IPS-18a (cell line): ENCODE measurements around the gene CDC6.

Source experiments
- H3K27ac ChIP-seq: one replicate; pipeline ENCODE4 v1.5.1; 2013; ENCODE audit warnings: low read length
- H3K27me3 ChIP-seq: one replicate; pipeline ENCODE4 v1.6.1; 2013; ENCODE audit warnings: mild to moderate bottlenecking, low read length; ENCODE audit not compliant: control insufficient read depth, insufficient read depth
- H3K36me3 ChIP-seq: one replicate; pipeline ENCODE4 v1.6.1; 2013; ENCODE audit warnings: low read depth, low read length; ENCODE audit not compliant: control insufficient read depth
- H3K4me1 ChIP-seq: one replicate; pipeline ENCODE4 v1.6.1; 2013; ENCODE audit warnings: low read depth, low read length; ENCODE audit not compliant: control insufficient read depth
- H3K4me3 ChIP-seq: one replicate; pipeline ENCODE4 v1.5.1; 2013; ENCODE audit warnings: low read length
- H3K9ac ChIP-seq: one replicate; pipeline ENCODE4 v1.6.1; 2013; ENCODE audit warnings: mild to moderate bottlenecking, low read length, moderate library complexity
- H3K9me3 ChIP-seq: one replicate; pipeline ENCODE4 v1.6.1; 2013; ENCODE audit warnings: low read depth, low read length; ENCODE audit not compliant: control insufficient read depth

The CDC6 gene

GRCh38 chr17:40327735-40328385 is 40.2 kb downstream of the CDC6 start:
- Histone ChIP-seq H3K4me3 (no peak overlapping the region), H3K27me3 (no peaks in the 10 kb centered on the region), H3K27ac (no peak overlapping the region), H3K9ac (no peak overlapping the region), H3K4me1 (peaks cover 5% of the 10 kb centered on the region), H3K36me3 (no peaks in the 10 kb centered on the region), H3K9me3 (no peaks in the 10 kb centered on the region)

GRCh38 chr17:40328386-40328766 is 40.7 kb downstream of the CDC6 start:
- Histone ChIP-seq H3K36me3 (no peaks in the 10 kb centered on the region), H3K4me1 (no peaks in the 10 kb centered on the region), H3K27ac (no peak overlapping the region), H3K9ac (no peak overlapping the region), H3K4me3 (no peak overlapping the region), H3K9me3 (no peaks in the 10 kb centered on the region), H3K27me3 (no peaks in the 10 kb centered on the region)

GRCh38 chr17:40329839-40330794 is 42.4 kb downstream of the CDC6 start:
- no peak overlapping the region for H3K9ac ChIP-seq
- no peaks in the 10 kb centered on the region for H3K4me1 ChIP-seq

GRCh38 chr17:40330850-40331470 is 43.3 kb downstream of the CDC6 start:
- H3K27me3 ChIP-seq: peaks cover 21% of the 10 kb centered on the region
- no peaks in the 10 kb centered on the region for H3K4me1 ChIP-seq
- H3K9me3 ChIP-seq: no peaks in the 10 kb centered on the region
- no peaks in the 10 kb centered on the region for H3K36me3 ChIP-seq
- H3K27ac ChIP-seq: no peak overlapping the region
- H3K4me3 ChIP-seq: no peak overlapping the region
- H3K9ac ChIP-seq: no peak overlapping the region

More at GRCh38 chr17:40329839-40330794, 42.4 kb downstream of the CDC6 start:
- Histone ChIP-seq H3K36me3 (no peaks in the 10 kb centered on the region), H3K27me3 (peaks cover 12% of the 10 kb centered on the region), H3K9me3 (no peaks in the 10 kb centered on the region), H3K27ac (no peak overlapping the region), H3K4me3 (no peak overlapping the region)

GRCh38 chr17:40331743-40332641 is 44.3 kb downstream of the CDC6 start:
- Histone ChIP-seq H3K4me1 (no peaks in the 10 kb centered on the region), H3K27me3 (peaks cover 26% of the 10 kb centered on the region), H3K4me3 (no peak overlapping the region), H3K27ac (no peak overlapping the region), H3K36me3 (no peaks in the 10 kb centered on the region), H3K9me3 (no peaks in the 10 kb centered on the region), H3K9ac (no peak overlapping the region)

GRCh38 chr17:40333781-40334448 is 46.2 kb downstream of the CDC6 start:
- Histone ChIP-seq H3K4me1 (no peaks in the 10 kb centered on the region), H3K9ac (no peak overlapping the region), H3K27ac (no peak overlapping the region), H3K27me3 (peaks cover 46% of the 10 kb centered on the region), H3K4me3 (no peak overlapping the region), H3K9me3 (no peaks in the 10 kb centered on the region), H3K36me3 (no peaks in the 10 kb centered on the region)

GRCh38 chr17:40335620-40336019 is 47.9 kb downstream of the CDC6 start:
- Histone ChIP-seq H3K27ac (no peak overlapping the region), H3K9me3 (no peaks in the 10 kb centered on the region), H3K36me3 (no peaks in the 10 kb centered on the region), H3K4me1 (no peaks in the 10 kb centered on the region), H3K9ac (no peak overlapping the region), H3K4me3 (no peak overlapping the region), H3K27me3 (peaks cover 63% of the 10 kb centered on the region)

- Histone ChIP-seq H3K27me3 (peaks cover 73% of the 10 kb centered on the region), H3K9ac (no peak overlapping the region), H3K36me3 (no peaks in the 10 kb centered on the region), H3K27ac (no peak overlapping the region), H3K9me3 (no peaks in the 10 kb centered on the region), H3K4me3 (no peak overlapping the region), H3K4me1 (no peaks in the 10 kb centered on the region)
Measured at GRCh38 chr17:40337351-40337750, 49.7 kb downstream of the CDC6 start.

GRCh38 chr17:40338058-40338457 is 50.4 kb downstream of the CDC6 start:
- Histone ChIP-seq H3K27ac (no peak overlapping the region), H3K4me1 (peaks cover 5% of the 10 kb centered on the region), H3K36me3 (no peaks in the 10 kb centered on the region), H3K9me3 (no peaks in the 10 kb centered on the region), H3K9ac (no peak overlapping the region), H3K4me3 (no peak overlapping the region), H3K27me3 (peaks cover 80% of the 10 kb centered on the region)

GRCh38 chr17:40338941-40339649 is 51.4 kb downstream of the CDC6 start:
- H3K27me3 ChIP-seq: peaks cover 88% of the 10 kb centered on the region
- H3K36me3 ChIP-seq: no peaks in the 10 kb centered on the region
- no peaks in the 10 kb centered on the region for H3K9me3 ChIP-seq
- no peak overlapping the region for H3K9ac ChIP-seq
- H3K27ac ChIP-seq: no peak overlapping the region
- peaks cover 10% of the 10 kb centered on the region for H3K4me1 ChIP-seq
- no peak overlapping the region for H3K4me3 ChIP-seq
